ENCODE results near the gene PHF12.

GRCh38 chr17:28942925-28943324, 8.4 kb downstream of the PHF12 start:
- TF ChIP-seq POLR2AphosphoS5 (IDR thresholded peaks at IDR 0.05; ENCODE audit: low read depth, low read length): no peak
- no peak for TF ChIP-seq ZNF274 (IDR thresholded peaks at IDR 0.05; ENCODE audit: low read depth, low read length)
- TF ChIP-seq POLR2A (IDR thresholded peaks at IDR 0.05; ENCODE audit: borderline replicate concordance, extremely low read depth, insufficient read depth, insufficient read length): no peak
- no peak for TF ChIP-seq TCF7L2 (IDR thresholded peaks at IDR 0.05; ENCODE audit: borderline replicate concordance, extremely low read depth, insufficient read depth, insufficient read length)
- no peak for TF ChIP-seq RAD21 (IDR thresholded peaks at IDR 0.05; ENCODE audit: low read depth)
- TF ChIP-seq CTCF (IDR thresholded peaks at IDR 0.05 in 2 of 3, conservative IDR thresholded peaks at IDR 0.05 in 1 of 3; ENCODE audit: borderline replicate concordance in 1 of 3, insufficient read depth in 1 of 3, low read depth in 2 of 3, low read length in 2 of 3): no peak
